Measurements from ENCODE around the gene GDA.
"Not testable (repeated sequence)": the region's sequence is repeated elsewhere in the genome, so short reads cannot be mapped to it uniquely, and the experiment has no call there.

Gene GDA

GRCh38 chr9:72211047-72211446, 61.8 kb downstream of the GDA start:
- DNase-seq: no peak

DNA sequence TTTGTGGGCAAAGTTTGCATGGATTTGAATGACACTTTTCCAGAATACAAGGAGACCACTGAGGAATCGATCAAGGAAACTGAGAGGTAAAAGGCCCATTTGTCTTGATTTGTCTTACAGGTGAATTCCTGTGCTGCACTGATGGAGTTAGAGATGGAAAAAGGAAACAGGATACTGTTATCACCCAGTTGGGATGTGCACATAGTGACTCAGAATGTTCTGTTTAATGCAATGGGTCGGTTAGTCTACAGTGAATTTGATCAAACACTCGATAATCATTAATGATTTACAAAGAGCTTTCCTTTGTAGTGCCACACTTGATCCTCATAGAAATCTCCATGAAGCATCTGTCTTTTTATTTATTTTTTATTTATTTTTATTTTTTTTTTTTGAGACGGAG, 64.7 kb downstream of the GDA start:
- DNase-seq: no peak

DNA sequence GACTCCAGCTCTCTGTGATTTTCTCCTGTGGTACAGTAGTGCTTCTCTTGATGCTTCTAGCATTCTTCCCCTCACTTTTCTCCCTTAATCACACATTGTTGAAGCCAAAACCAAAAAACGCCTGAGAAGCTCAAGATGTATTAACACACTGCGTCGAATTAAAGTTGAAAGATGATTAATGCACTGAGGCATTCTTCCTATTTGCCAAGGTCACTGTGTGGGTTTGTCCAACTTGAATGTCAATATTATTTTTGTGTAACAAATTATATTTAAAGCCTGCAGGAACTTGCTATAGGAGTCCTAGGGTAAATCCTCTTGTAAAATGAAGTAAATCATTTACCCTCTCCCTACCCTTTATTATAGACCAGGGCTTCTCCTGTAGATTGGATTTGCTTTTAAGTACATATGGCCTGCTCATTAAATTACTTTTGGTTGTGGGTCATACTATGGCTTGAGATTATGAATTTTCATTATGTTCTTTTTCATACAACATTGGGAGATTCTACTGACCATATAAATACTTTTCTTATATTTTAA, 68.1 kb downstream of the GDA start:
- DNase-seq: no peak

- DNase-seq: no peak
Measured at GRCh38 chr9:72220589-72220988, 71.3 kb downstream of the GDA start.

DNA sequence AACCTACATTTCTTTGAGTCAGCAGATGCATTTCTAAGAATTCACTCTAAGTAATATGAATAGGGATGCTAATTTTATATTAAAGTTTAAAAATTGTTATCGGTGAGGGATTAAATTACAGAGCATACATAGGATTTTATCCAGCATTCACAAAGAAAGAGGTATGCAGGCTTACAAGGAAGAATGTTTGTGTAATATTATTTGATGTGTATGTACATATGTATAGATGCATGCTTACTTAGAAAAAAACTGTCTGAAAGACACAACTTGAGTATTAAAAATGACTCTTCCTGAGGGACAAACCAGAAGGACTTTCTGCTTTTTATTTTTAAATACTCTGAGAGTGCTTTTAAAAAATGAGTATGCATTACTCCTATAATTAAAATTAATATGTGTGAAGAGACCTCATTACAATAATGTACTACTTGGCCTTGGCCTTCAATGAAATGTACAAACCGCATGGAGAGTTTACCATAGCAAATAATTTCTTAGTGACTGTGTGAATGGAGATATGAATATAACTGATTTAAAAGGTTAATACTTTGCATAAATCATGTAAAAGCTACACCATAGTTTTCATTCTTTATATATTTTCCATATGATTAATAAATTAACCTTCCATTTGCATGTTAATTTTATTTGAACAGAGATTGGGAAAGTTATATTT, 77.0 kb downstream of the GDA start:
- DNase-seq: no peak

DNA sequence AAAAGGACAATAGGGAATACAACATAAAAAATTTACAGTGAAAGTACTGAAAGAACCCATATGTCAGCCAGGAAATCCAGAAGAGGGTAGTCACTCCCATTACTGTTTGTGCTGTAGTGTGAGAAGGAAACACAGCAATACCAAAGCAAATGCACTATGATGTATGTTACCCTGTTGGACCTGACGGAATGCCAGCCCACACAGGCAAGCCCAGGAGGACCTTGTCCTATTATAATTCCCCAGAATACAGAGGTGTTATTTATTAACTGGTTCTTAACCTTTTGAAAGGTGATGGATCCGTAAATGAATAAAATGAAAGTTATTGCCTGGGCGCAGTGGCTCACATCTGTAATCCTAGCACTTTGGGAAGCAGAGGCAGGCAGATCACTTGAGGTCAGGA, 79.0 kb downstream of the GDA start:
- DNase-seq: no peak

DNA sequence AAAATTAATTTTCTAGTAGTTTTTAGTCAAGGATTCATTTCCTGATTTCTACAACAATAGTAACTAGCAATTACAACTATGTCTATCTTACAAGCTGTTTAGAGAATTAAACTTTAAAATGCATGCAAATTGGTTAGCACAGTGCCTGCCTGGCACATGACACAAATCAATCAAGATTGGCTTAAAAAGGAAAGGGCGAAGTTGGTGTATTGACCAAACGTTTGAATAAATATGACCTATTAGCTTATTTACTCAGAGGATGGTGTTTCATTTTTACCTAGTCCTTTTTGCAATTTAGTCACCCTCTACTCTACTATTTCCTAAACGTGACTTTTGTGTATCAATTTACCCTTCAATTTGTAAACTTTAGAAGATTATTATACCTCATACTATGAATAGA, 83.5 kb downstream of the GDA start:
- no peak for DNase-seq

GRCh38 chr9:72247549-72247948, 98.3 kb downstream of the GDA start:
- no peak for DNase-seq

DNA sequence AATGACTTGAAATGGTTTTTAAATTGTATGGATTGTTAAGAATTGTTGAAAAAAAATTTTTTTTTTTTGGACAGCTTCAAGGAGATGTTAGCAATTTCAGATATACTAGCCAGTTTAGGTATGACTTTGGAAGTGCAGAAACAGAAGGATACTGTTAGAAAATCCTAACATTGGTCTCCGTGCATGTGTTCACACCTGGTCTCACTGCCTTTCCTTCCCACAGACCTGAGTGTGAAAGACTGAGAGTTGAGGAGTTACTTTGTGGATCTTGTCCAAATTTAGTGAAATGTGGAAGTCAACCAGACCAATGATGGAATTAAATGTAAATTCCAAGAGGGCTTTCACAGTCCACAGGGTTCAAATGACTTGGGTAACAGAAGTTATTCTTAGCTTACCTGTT, 102.3 kb downstream of the GDA start:
- no peak for DNase-seq

DNA sequence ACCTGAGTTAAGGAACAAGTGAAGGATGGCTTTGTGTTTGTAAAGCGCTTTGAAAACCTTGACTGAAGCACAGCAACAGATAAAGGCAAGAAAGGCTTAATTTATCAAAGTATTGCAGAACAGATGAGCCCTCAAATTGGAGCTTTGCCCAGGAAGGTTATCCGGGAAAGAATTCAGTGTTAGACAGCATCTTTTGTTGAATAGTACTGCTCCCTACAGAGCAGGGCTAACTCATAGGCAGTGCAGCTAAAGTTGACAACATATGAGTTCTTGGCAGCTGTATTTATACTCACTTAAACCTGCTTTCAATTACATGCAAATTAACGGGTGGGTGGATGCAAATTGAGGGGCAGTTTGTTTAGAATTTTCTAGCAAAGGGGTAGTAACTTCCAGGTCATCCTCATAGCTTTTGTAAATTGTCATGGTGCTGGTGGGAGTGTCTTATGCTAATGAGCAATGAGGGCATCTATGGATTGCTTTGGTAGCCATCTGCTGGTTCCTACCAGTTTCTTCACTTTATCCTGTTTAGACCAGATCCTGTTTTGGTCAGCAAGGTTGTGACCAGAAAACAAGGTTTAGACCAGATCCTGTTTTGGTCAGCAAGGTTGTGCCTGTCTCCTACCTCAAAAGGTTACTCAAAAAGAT, 105.8 kb downstream of the GDA start:
- no peak for DNase-seq

DNA sequence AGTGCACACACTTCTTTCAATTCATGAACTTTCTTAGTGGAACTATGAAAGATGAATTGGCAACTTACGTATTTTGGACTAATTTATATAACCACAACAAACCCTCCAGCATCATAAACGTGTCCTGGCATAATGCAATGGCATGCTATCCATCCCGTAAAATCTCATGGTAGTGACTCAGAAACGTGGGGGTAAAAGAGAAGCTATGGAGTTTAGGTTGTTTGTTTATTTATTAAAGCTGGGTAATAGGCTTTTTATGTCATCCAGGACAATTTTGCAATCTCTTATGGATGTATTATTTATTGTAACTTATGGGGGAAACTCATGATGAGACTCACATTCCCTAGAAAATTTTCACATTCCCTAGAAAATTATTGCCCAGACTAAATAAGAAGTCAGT, 106.3 kb downstream of the GDA start:
- no peak for DNase-seq

- no peak for DNase-seq
Measured at GRCh38 chr9:72256931-72257330, 107.7 kb downstream of the GDA start.

GRCh38 chr9:72257814-72258213, 108.6 kb downstream of the GDA start:
- no peak for DNase-seq

DNA sequence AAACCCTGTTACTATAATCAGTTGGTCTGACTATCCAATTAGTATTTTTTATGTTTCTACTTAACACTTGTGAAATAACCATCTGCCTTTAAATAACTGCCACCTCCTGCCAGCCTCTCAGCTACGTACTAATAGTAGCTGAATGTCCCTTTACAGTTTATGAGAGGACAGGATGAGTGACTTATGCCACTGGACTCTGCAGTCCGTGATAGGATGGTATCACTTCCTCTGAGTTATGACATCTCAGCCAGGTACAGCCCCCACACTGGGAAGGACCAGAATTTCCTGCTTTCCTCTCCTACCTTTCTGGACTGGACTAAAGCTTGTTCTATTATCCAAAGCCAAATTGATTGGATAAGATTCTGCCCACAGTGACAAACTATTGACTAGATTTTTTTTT, 112.8 kb downstream of the GDA start:
- no peak for DNase-seq

DNA sequence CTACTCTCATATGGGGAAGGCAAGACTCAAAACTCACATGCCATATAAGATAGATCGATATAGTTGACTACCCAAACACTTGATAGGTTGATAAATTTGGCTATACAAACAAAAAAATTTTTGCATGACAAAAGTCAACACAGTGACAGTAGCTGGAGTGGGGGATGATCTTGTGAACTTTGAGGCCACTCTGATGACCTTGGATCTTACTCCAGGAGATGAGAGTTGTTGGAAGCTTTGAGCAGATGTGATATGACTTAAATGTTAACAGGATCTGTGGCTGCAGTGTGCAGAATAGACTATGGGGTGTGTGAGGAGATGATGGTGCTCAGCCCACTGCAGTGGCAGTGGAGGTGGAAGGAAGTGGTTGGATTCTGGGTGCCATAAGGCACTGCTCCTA, 114.3 kb downstream of the GDA start:
- DNase-seq: no peak

DNA sequence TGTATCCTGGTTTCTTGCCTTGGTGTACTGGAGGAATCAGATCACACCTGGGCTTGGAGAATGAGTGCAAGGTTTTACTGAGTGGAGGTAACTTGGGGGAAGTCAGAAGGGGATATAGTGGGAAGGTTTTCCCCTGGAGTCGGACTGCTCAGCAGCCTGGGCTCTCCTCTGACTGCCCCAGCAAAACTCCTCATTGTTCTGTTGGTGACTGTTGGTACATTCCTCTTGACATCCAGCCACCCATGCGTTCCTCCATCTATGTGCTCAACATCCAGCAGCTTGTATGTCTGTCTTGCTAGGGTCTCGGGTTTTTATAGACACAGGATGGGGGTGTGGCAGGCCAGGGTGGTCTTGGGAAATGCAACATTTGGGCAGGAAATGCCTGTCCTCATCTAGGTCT, 119.7 kb downstream of the GDA start:
- no peak for DNase-seq

DNA sequence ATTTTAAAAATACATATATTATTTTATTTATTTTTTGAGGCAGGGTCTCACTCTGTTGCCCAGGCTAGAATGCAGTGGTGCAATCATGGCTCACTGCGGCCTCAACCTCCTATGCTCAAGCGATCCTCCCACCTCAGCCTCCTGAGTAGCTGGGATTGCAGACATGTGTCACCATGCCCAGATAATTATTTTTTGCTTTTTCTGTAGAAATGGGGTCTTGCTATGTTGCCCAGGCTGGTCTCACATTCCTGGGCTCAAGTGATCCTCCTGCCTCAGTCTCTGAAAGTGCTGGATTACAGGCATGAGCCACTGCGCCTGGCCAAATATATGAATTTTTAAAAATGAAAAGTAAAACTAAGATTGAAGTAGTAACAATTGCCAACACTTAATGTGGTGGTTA, 121.1 kb downstream of the GDA start:
- DNase-seq: not testable (repeated sequence)

- DNase-seq: peak; percentile 82
Measured at GRCh38 chr9:72271613-72272478, 122.6 kb downstream of the GDA start.

- DNase-seq: no peak
Measured at GRCh38 chr9:72274441-72274840, 125.2 kb downstream of the GDA start.

- no peak for DNase-seq
Measured at GRCh38 chr9:72274916-72275315, 125.7 kb downstream of the GDA start.

GRCh38 chr9:72276429-72276828, 127.2 kb downstream of the GDA start:
- no peak for DNase-seq

GRCh38 chr9:72278959-72279358, 129.7 kb downstream of the GDA start:
- DNase-seq: no peak

GRCh38 chr9:72280913-72281500, 131.8 kb downstream of the GDA start:
- peak; percentile 77 for DNase-seq
